ENCODE data around the gene DOLPP1.

DOLPP1 gene

DNA sequence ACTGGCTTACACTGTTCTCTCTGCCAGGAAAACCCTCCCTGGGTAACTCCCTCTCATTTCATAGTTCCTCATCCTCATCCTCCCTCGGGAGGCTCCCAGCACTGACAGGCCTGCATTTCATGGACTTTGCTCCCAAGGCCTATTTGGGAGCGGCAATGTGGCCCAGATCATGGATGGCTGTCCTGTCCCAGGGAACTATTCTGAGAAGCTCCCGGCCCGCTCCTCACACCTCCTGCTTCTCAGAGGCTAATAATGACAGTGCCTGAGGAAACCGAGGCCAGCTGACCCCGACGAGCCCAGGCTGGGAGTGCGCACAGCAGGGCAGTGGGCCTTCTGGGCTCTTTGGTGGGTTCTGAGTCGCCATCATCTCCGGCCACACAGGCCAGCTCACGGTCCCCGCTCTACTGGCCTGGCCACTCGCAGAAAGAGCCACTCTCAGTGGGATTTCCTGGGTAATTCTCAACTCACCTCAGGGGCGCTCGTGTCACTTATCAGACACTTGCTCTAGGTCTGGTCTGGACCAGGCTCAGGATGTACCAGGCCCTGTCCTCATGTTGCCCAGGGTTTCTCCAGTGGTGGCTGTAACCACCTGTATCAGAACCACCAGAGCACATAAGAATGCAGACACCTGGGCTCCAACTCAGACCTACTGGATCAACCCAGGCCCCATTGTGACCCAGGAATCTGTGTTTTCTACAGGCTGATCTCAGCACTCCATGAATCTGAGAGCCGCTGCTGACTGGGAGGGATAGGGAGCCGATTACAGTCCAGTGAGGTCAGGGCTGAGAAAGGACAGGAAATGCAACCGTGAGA lies 2.0 kb upstream of the DOLPP1 start:
- no peaks in the 10 kb centered on the region for H3K27me3 ChIP-seq (ENCODE audit: control insufficient read depth, insufficient read depth, low read length)
- peaks cover 3% of the 10 kb centered on the region; the same call in 1 of the 2 replicates for H3K4me1 ChIP-seq (ENCODE audit: control insufficient read depth, insufficient read depth, low read length)
- no peak overlapping the region for H3K4me3 ChIP-seq (ENCODE audit: low read depth, low read length)
- H3K9me3 ChIP-seq (ENCODE audit: control insufficient read depth, insufficient read depth, low read length) = no peaks in the 10 kb centered on the region
- H3K27ac ChIP-seq (ENCODE audit: low read depth, low read length) = no peak overlapping the region
- peaks cover 3% of the 10 kb centered on the region; the same call in 1 of the 2 replicates for H3K36me3 ChIP-seq (ENCODE audit: control insufficient read depth, insufficient read depth, low read length)
- H3K9ac ChIP-seq (ENCODE audit: low read depth, low read length) = no peak overlapping the region

DNA sequence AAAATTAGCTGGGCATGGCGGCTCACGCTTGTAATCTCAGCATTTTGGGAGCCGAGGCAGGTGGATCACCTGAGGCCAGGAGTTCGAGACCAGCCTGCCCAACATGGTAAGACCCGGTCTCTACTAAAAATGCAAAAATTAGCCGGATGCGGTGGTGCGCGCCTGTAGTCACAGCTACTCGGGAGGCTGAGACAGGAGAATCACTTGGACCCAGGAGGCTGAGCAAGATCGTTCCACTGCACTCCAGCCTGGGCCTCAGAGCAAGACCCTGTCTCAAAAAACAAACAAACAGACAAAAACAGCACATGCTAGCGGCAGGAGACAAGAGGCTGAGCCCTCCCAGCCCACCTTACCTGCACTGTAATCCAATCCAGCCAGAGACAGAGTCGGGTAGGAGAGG lies 1.1 kb upstream of the DOLPP1 start:
- Histone ChIP-seq H3K27me3 (ENCODE audit: control insufficient read depth, insufficient read depth, low read length) (no peaks in the 10 kb centered on the region), H3K9ac (ENCODE audit: low read depth, low read length) (peak overlapping the region; percentile 30; the same call in 1 of the 2 replicates), H3K9me3 (ENCODE audit: control insufficient read depth, insufficient read depth, low read length) (no peaks in the 10 kb centered on the region), H3K36me3 (ENCODE audit: control insufficient read depth, insufficient read depth, low read length) (peaks cover 10% of the 10 kb centered on the region; the same call in 1 of the 2 replicates), H3K27ac (ENCODE audit: low read depth, low read length) (no peak overlapping the region), H3K4me3 (ENCODE audit: low read depth, low read length) (peak overlapping the region; percentile 78), H3K4me1 (ENCODE audit: control insufficient read depth, insufficient read depth, low read length) (peaks cover 3% of the 10 kb centered on the region; the same call in 1 of the 2 replicates)

DNA sequence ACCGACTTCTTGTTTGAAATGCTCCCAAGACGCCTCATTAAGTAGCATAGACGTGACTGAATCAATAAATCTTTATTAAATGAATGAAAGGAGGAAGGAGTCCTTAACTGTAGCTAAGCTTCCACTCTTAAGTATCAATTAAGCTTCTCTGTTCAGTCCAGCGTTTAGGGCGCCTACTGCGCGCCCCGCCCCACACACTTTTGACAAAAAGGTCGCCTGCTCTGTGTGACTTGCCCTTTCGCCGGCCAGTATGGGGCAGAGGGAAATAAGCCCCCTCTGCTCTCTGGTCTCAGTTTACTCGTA lies 662 bp upstream of the DOLPP1 start:
- Histone ChIP-seq H3K27me3 (ENCODE audit: control insufficient read depth, insufficient read depth, low read length) (no peaks in the 10 kb centered on the region), H3K4me1 (ENCODE audit: control insufficient read depth, insufficient read depth, low read length) (peaks cover 3% of the 10 kb centered on the region; the same call in 1 of the 2 replicates), H3K36me3 (ENCODE audit: control insufficient read depth, insufficient read depth, low read length) (peaks cover 15% of the 10 kb centered on the region), H3K9ac (ENCODE audit: low read depth, low read length) (peak overlapping the region; percentile 30), H3K4me3 (ENCODE audit: low read depth, low read length) (peak overlapping the region; percentile 78), H3K27ac (ENCODE audit: low read depth, low read length) (no peak overlapping the region), H3K9me3 (ENCODE audit: control insufficient read depth, insufficient read depth, low read length) (no peaks in the 10 kb centered on the region)

DNA sequence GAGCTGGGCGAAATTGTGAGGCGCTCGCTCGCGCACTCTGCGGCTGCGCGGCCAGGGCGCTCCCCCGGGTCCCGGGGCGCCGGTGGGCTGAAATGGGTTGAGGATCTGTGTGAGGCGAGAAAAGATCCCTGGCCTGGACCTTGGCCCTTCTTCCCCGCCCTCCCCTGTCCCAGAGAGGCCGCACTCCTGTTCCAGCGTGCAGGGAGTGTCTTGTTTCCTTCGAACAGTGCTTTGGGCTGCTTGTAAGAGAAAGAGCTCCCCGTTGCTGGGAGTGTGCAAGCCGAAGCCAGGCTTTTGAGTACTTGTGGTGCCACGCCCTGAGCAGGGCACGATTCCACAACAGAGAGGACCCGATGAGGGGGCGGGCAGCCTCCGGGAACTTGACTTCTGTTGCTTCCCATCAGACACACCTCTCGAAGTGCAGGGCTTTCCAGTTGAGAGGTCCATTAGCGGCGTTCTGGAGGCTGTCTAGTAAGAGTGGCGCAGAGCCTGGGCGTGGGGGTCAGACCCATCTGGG lies 535 bp downstream of the DOLPP1 start:
- Histone ChIP-seq H3K9ac (ENCODE audit: low read depth, low read length) (peak overlapping the region; percentile 48; the same call in 1 of the 2 replicates), H3K9me3 (ENCODE audit: control insufficient read depth, insufficient read depth, low read length) (no peaks in the 10 kb centered on the region), H3K27ac (ENCODE audit: low read depth, low read length) (peak overlapping the region; percentile 92), H3K4me3 (ENCODE audit: low read depth, low read length) (peak overlapping the region; percentile 84), H3K27me3 (ENCODE audit: control insufficient read depth, insufficient read depth, low read length) (no peaks in the 10 kb centered on the region), H3K36me3 (ENCODE audit: control insufficient read depth, insufficient read depth, low read length) (peaks cover 26% of the 10 kb centered on the region), H3K4me1 (ENCODE audit: control insufficient read depth, insufficient read depth, low read length) (peaks cover 3% of the 10 kb centered on the region; the same call in 1 of the 2 replicates)

DNA sequence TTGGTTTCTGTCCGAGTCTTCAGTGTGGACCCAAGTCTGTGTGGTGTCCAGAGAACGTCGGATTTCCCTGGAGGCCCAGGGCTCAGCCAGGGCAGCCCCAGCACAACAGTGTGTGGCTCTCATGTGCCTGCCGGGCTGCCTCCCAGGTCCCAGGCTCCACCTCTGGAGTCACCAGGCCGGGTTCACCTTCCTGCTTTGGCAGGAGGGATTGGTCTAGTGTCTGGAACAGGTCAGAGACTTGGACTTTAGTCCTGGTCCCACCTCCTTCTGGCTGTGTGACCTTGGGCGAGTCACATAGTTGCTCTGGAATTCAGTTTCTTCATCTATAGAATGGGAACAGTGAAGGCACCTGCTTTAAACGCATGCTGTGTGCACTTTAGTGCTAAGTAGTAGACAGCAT lies 3.2 kb downstream of the DOLPP1 start:
- Histone ChIP-seq H3K27ac (ENCODE audit: low read depth, low read length) (no peak overlapping the region), H3K9ac (ENCODE audit: low read depth, low read length) (no peak overlapping the region), H3K4me3 (ENCODE audit: low read depth, low read length) (no peak overlapping the region), H3K9me3 (ENCODE audit: control insufficient read depth, insufficient read depth, low read length) (no peaks in the 10 kb centered on the region), H3K36me3 (ENCODE audit: control insufficient read depth, insufficient read depth, low read length) (peaks cover 41% of the 10 kb centered on the region), H3K4me1 (ENCODE audit: control insufficient read depth, insufficient read depth, low read length) (peaks cover 3% of the 10 kb centered on the region; the same call in 1 of the 2 replicates), H3K27me3 (ENCODE audit: control insufficient read depth, insufficient read depth, low read length) (no peaks in the 10 kb centered on the region)

DNA sequence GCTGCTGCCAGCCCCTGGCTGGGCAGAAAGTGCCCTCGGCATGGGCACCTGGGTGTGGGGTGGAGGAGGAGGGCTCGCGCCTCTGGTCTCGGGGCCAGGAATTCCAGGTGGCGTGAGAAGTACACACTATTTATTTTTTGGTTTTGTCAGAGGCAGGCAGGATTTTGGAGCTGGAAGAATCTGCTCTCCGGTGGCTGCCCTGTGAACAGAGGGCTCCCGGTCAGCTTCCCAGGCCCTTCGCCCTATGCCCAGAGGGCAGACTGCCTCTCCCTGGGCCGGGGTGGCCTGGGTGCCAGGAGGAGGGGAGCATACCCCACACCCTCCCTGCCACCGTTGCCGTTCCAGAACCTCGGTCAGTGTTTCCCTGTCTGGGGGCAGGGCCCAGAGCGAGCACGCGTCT lies 8.3 kb downstream of the DOLPP1 start:
- peaks cover 49% of the 10 kb centered on the region for H3K36me3 ChIP-seq (ENCODE audit: control insufficient read depth, insufficient read depth, low read length)
- no peak overlapping the region for H3K9ac ChIP-seq (ENCODE audit: low read depth, low read length)
- H3K4me1 ChIP-seq (ENCODE audit: control insufficient read depth, insufficient read depth, low read length) = no peaks in the 10 kb centered on the region
- no peak overlapping the region for H3K27ac ChIP-seq (ENCODE audit: low read depth, low read length)
- H3K27me3 ChIP-seq (ENCODE audit: control insufficient read depth, insufficient read depth, low read length) = no peaks in the 10 kb centered on the region
- H3K4me3 ChIP-seq (ENCODE audit: low read depth, low read length) = no peak overlapping the region
- no peaks in the 10 kb centered on the region for H3K9me3 ChIP-seq (ENCODE audit: control insufficient read depth, insufficient read depth, low read length)

DNA sequence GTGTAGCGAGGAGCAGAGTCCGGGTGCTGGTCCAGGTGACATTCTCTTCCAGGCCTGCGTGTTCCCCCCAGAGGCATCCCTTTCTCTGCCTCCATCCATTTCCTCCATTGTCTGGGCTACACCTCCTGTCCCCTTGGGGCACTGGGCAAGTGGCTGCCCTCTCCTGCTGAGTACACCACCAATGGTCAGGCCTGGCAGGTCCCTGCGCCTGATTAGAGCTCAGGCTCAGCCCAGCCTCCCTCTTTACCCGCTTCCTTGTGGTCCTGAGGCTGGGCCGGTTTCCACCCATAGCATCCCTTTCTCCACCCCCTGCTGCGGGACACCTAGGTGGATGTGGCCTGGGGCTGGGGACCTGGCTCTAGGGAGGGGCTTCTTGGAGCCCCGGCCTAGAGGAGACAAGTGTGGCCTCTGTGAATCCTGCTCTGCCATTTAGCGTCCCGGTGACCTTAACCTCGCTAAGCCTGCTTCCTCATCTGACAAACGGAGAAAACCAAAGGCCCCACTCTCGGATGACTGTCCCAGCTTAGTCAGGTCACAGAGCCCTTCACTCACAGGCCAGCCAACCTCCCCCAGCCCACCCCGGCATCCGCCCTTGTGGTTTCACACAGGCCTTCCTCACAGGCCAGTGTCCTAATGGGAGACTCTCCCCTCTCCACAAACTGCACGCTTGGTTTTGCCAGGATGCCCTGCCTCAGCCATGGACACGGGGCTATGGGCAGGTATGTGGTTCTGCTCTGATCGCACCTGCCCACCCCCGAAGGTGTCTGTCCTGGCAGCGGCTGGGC lies 12.9 kb downstream of the DOLPP1 start:
- Histone ChIP-seq H3K27me3 (ENCODE audit: control insufficient read depth, insufficient read depth, low read length) (no peaks in the 10 kb centered on the region), H3K9me3 (ENCODE audit: control insufficient read depth, insufficient read depth, low read length) (no peaks in the 10 kb centered on the region), H3K27ac (ENCODE audit: low read depth, low read length) (no peak overlapping the region), H3K9ac (ENCODE audit: low read depth, low read length) (no peak overlapping the region), H3K4me3 (ENCODE audit: low read depth, low read length) (no peak overlapping the region), H3K36me3 (ENCODE audit: control insufficient read depth, insufficient read depth, low read length) (peaks cover 17% of the 10 kb centered on the region), H3K4me1 (ENCODE audit: control insufficient read depth, insufficient read depth, low read length) (no peaks in the 10 kb centered on the region)

DNA sequence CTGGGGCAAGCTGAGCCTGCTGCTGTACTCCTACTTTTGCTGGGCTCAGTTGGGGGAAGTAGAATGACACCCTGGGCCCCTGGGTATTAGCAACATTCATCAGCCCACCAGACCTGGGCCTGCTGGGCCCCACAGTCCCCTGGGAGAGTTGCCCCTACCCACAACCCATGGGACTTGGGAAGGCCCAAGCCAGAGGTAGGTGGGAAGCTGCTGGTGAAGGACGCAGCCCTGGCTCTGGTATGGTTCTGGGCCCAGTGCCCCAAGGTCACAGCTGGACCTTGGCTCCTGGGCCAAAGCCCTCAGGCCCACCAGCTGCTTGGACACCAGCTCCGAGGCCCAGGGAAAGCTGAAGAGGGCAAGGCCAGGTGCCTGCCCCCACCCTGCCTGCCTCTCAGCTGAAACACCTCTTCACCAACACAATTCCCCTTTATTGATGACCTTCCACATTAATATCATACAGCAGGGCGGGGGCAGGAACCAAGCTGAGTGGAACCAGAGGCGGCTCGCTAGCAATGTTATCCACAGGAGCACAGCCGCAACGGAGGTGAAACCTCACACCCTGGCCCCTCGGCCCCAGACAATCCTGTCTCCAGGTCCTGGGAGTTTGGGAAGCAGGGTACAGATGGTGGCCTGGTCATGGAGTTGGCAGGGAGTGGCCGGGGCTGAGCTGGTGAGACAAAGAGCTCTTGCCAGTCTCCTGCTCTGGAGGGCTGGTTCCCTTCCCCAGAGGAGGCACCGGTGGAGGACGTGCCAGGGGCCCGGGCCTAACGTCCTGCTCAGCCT lies 13.7 kb downstream of the DOLPP1 start:
- H3K27me3 ChIP-seq (ENCODE audit: control insufficient read depth, insufficient read depth, low read length) = no peaks in the 10 kb centered on the region
- no peaks in the 10 kb centered on the region for H3K4me1 ChIP-seq (ENCODE audit: control insufficient read depth, insufficient read depth, low read length)
- no peak overlapping the region for H3K27ac ChIP-seq (ENCODE audit: low read depth, low read length)
- H3K36me3 ChIP-seq (ENCODE audit: control insufficient read depth, insufficient read depth, low read length) = peaks cover 10% of the 10 kb centered on the region
- no peaks in the 10 kb centered on the region for H3K9me3 ChIP-seq (ENCODE audit: control insufficient read depth, insufficient read depth, low read length)
- no peak overlapping the region for H3K4me3 ChIP-seq (ENCODE audit: low read depth, low read length)
- no peak overlapping the region for H3K9ac ChIP-seq (ENCODE audit: low read depth, low read length)

DNA sequence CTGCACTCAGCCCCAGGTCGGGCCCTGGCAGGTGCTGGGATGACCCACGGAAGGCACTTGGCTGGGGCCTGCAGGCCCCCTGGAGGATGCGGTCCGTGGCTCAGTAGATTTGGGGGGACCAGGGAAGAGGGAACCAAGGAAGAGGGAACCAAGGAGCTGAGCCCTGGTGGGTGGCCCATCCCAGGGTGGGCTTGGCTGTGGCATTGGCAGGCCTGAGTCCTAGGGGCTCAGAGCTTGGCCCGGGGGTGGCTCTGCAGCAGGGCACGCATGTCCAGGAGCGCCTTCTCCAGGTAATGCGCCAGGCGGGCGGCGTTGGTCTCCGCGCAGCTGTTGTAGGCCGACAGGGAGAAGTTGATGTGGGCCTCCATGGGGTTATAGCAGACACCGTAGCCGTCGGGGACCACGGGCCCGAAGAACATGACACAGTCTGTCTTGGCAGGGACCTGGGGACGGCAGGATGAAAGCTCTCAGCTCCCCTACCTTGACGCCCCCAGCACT lies 14.3 kb downstream of the DOLPP1 start:
- Histone ChIP-seq H3K9me3 (ENCODE audit: control insufficient read depth, insufficient read depth, low read length) (no peaks in the 10 kb centered on the region), H3K27ac (ENCODE audit: low read depth, low read length) (no peak overlapping the region), H3K27me3 (ENCODE audit: control insufficient read depth, insufficient read depth, low read length) (no peaks in the 10 kb centered on the region), H3K4me1 (ENCODE audit: control insufficient read depth, insufficient read depth, low read length) (no peaks in the 10 kb centered on the region), H3K9ac (ENCODE audit: low read depth, low read length) (no peak overlapping the region), H3K4me3 (ENCODE audit: low read depth, low read length) (no peak overlapping the region), H3K36me3 (ENCODE audit: control insufficient read depth, insufficient read depth, low read length) (peaks cover 3% of the 10 kb centered on the region; the same call in 1 of the 2 replicates)

DNA sequence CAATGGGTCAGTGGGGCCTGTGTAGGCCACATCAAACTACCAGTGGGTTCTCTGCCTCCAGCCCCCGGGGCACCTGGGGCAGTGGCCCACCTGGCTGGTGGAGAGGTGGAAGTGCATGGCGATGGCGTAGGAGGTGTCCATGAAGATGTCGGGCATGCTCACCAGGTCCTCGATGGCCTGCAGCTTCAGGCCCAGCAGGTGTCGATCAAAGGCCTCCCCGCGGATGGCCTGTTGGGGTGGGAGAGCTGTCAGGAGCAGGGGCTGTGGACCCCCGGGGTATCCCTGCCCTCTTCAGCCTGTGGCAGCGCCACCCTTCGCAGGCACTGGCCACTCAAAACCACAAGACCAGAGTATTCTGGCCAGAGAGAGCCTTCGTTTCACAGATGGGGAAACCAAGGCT lies 15.0 kb downstream of the DOLPP1 start:
- no peaks in the 10 kb centered on the region for H3K4me1 ChIP-seq (ENCODE audit: control insufficient read depth, insufficient read depth, low read length)
- H3K27ac ChIP-seq (ENCODE audit: low read depth, low read length) = no peak overlapping the region
- no peak overlapping the region for H3K9ac ChIP-seq (ENCODE audit: low read depth, low read length)
- H3K4me3 ChIP-seq (ENCODE audit: low read depth, low read length) = no peak overlapping the region
- no peaks in the 10 kb centered on the region for H3K36me3 ChIP-seq (ENCODE audit: control insufficient read depth, insufficient read depth, low read length)
- H3K27me3 ChIP-seq (ENCODE audit: control insufficient read depth, insufficient read depth, low read length) = no peaks in the 10 kb centered on the region
- H3K9me3 ChIP-seq (ENCODE audit: control insufficient read depth, insufficient read depth, low read length) = no peaks in the 10 kb centered on the region

Data from HUES48 (cell line).